HepG2 (cell line): Measurements from ENCODE around the gene EFS. TPM values are rescaled to one million over a fixed set of nuclear protein-coding genes. Genes with fewer than 3 reads are reported as not detected.

Experiments
- AGO1 ChIP-seq: fragments of 200-400 bp; formaldehyde crosslinking; IDR thresholded peaks from 2 replicates; pipeline ENCODE4 v1.6.1; 2017; ENCODE audit warnings: mild to moderate bottlenecking, low read depth, low read length, moderate library complexity; ENCODE audit not compliant: poor library complexity, severe bottlenecking
- AHDC1 ChIP-seq: sonication (generic); formaldehyde crosslinking; IDR thresholded peaks from 2 replicates; pipeline ENCODE4 v1.5.1; 2020; ENCODE audit warnings: mild to moderate bottlenecking, missing genetic modification reagents, borderline replicate concordance
- ARHGAP35 ChIP-seq: sonication (generic); formaldehyde crosslinking; IDR thresholded peaks from 2 replicates; pipeline ENCODE4 v1.9.0; 2022; ENCODE audit warnings: mild to moderate bottlenecking, inconsistent platforms, moderate library complexity, missing genetic modification reagents, borderline replicate concordance
- FOXA3 ChIP-seq: IDR thresholded peaks from 2 replicates; pipeline ENCODE4 v1.6.1; 2016; ENCODE audit warnings: missing genetic modification reagents, missing compliant biosample characterization
- HNRNPK ChIP-seq: fragments of 200-400 bp; formaldehyde crosslinking; IDR thresholded peaks from 2 replicates; pipeline ENCODE4 v1.6.1; 2018; ENCODE audit warnings: low read length, low read depth, moderate library complexity, mild to moderate bottlenecking; ENCODE audit not compliant: poor library complexity, severe bottlenecking
- HOMEZ ChIP-seq: IDR thresholded peaks from 2 replicates; pipeline ENCODE4 v1.6.1; 2016; ENCODE audit warnings: low read depth
- KDM1A ChIP-seq: IDR thresholded peaks from 2 replicates; pipeline ENCODE4 v1.6.1; 2016; ENCODE audit warnings: missing compliant biosample characterization
- MXD4 ChIP-seq: IDR thresholded peaks from 2 replicates; pipeline ENCODE4 v1.6.1; 2016; ENCODE audit warnings: mild to moderate bottlenecking, missing biosample characterization, missing genetic modification reagents
- MYC ChIP-seq: sonication (generic); formaldehyde crosslinking; IDR thresholded peaks from 2 replicates; pipeline ENCODE4 v1.9.0; 2021; ENCODE audit warnings: missing genetic modification reagents, borderline replicate concordance
- NAIF1 ChIP-seq: sonication (generic); formaldehyde crosslinking; IDR thresholded peaks from 2 replicates; pipeline ENCODE4 v1.5.0; 2020; ENCODE audit warnings: mild to moderate bottlenecking, missing genetic modification reagents, borderline replicate concordance
- NFIB ChIP-seq: sonication (generic); formaldehyde crosslinking; IDR thresholded peaks from 2 replicates; pipeline ENCODE4 v1.9.0; 2021; ENCODE audit warnings: missing genetic modification reagents, mild to moderate bottlenecking, borderline replicate concordance
- PCBP1 ChIP-seq: fragments of 200-400 bp; formaldehyde crosslinking; IDR thresholded peaks from 2 replicates; pipeline ENCODE4 v1.6.1; 2017; ENCODE audit warnings: mild to moderate bottlenecking, low read depth, low read length, borderline replicate concordance
- PHF5A ChIP-seq: IDR thresholded peaks from one replicate; pipeline ENCODE4 v1.6.1; 2018; ENCODE audit warnings: low read depth, missing genetic modification reagents; ENCODE audit not compliant: unreplicated experiment
- PTBP1 ChIP-seq: fragments of 200-400 bp; formaldehyde crosslinking; IDR thresholded peaks from 2 replicates; pipeline ENCODE4 v1.6.1; 2018; ENCODE audit warnings: low read length, low read depth; ENCODE audit not compliant: poor library complexity, severe bottlenecking
- YEATS4 ChIP-seq: sonication (generic); formaldehyde crosslinking; IDR thresholded peaks from 2 replicates; pipeline ENCODE4 v1.4.0; 2020; ENCODE audit warnings: missing genetic modification reagents, borderline replicate concordance
- ZNF343 ChIP-seq: sonication (generic); formaldehyde crosslinking; IDR thresholded peaks from 2 replicates; pipeline ENCODE4 v1.4.0; 2020; ENCODE audit warnings: mild to moderate bottlenecking, missing genetic modification reagents
- ZNF451 ChIP-seq: sonication (generic); formaldehyde crosslinking; IDR thresholded peaks from 2 replicates; pipeline ENCODE4 v1.5.0; 2020; ENCODE audit warnings: mild to moderate bottlenecking, missing genetic modification reagents
- ZNF660 ChIP-seq: sonication (generic); formaldehyde crosslinking; IDR thresholded peaks from 2 replicates; pipeline ENCODE4 v1.5.1; 2020; ENCODE audit warnings: mild to moderate bottlenecking, low read depth, missing genetic modification reagents, borderline replicate concordance
- ZNF776 ChIP-seq: sonication (generic); formaldehyde crosslinking; IDR thresholded peaks from 2 replicates; pipeline ENCODE4 v1.4.0; 2020; ENCODE audit warnings: mild to moderate bottlenecking, missing genetic modification reagents
- ZNF784 ChIP-seq: sonication (generic); formaldehyde crosslinking; IDR thresholded peaks from 2 replicates; pipeline ENCODE4 v1.5.1; 2020; ENCODE audit warnings: missing genetic modification reagents, mild to moderate bottlenecking, borderline replicate concordance
- ZNF879 ChIP-seq: sonication (generic); formaldehyde crosslinking; IDR thresholded peaks from 2 replicates; pipeline ENCODE4 v1.8.1; 2023; ENCODE audit warnings: missing genetic modification reagents
- ZSCAN22 ChIP-seq: sonication (generic); formaldehyde crosslinking; IDR thresholded peaks from 2 replicates; pipeline ENCODE4 v1.4.0; 2020; ENCODE audit warnings: mild to moderate bottlenecking, missing genetic modification reagents
- polyA plus RNA-seq, 8 experiments: library from polyadenylated mRNA; depleted of rRNA in 3 of 8; stranded (reverse) in 7 of 8; unstranded in 1 of 8; fragments of >200 nt; fragmentation: Illumina TruSeq in 4 of 8; extraction: Trizol in 4 of 8; gene quantifications; 2 replicates each; pipeline versions ENCODE4 v1.2.1 to v1.2.3, GENCODE V29; 2011 to 2016; ENCODE audit warnings: low read depth in 4 of 8, missing spikeins in 1 of 8, mixed read lengths in 1 of 8; ENCODE audit not compliant: insufficient read depth in 1 of 8
- total RNA-seq, 5 experiments: library from RNA; depleted of rRNA; stranded (reverse); fragments of >200 nt; fragmentation: Illumina TruSeq; extraction: Trizol; gene quantifications; 2 replicates each; pipeline ENCODE4 v1.2.3, GENCODE V29; 2016; ENCODE audit warnings: low read depth in 1 of 5

Gene EFS
- total and polyA plus RNA-seq, 2 of the 13 experiments (the other 11 are each of a cell fraction or from before 2014, with no cell fraction given): not detected

DNA sequence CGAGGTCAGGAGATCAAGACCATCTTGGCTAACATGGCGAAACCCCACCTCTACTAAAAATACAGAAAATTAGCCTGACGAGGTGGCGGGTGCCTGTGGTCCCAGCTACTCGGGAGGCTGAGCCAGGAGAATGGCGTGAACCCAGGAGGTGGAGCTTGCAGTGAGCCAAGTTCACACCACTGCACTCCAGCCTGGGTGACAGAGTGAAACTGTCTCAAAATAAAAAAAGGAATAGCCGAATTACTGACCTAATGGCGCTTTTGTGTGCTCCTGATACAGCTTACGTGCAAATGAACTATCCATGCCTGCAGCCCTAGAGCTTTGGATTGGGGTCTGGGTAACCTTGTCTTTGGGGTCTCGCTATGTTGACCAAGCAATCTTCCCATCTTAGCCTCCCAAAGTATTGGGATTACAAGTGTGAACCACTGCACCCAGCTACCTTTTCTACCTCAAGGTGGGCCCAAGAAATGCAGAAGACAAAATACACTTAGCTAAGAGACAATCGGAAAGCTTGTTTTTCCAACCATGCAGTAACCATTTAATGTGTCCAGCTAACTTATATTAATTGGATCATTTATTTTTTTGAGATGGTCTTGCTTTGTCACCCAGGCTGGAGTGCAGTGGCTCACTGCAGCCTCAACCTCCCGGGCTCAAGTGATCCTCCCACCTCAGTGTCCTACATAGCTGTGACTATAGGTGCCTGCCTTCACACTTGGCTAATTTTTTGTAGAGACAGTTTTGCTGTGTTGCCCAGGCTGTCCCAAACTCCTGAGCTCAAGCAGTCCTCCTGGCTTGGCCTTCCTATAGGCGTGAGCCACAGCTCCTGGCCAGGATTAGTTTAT, 38.3 kb downstream of the EFS start (continued):
- TF ChIP-seq PCBP1 (no peak), PHF5A (CRISPR knock-in tag) (peak; percentile 42), AHDC1 (CRISPR knock-in tag) (no peak), MXD4 (CRISPR knock-in tag) (no peak), NAIF1 (CRISPR knock-in tag) (no peak), ZSCAN22 (CRISPR knock-in tag) (no peak), HNRNPK (no peak), MYC (no peak), YEATS4 (no peak), FOXA3 (no peak), ZNF343 (CRISPR knock-in tag) (no peak), AGO1 (no peak), ARHGAP35 (CRISPR knock-in tag) (no peak), KDM1A (CRISPR knock-in tag) (no peak), ZNF879 (CRISPR knock-in tag) (no peak), NFIB (0 out of 2 replicates have a peak, but pooled peaks have one; percentile 33), ZNF776 (CRISPR knock-in tag) (no peak), PTBP1 (no peak), ZNF784 (no peak), HOMEZ (CRISPR knock-in tag) (no peak), ZNF451 (CRISPR knock-in tag) (no peak), ZNF660 (no peak)
